Cardiac muscle cell (in vitro differentiated cells and primary cell): Measurements from ENCODE around the gene GLCE. TPM values are rescaled to one million over a fixed set of nuclear protein-coding genes. Genes with fewer than 3 reads are reported as not detected.

Experiments
- DNase-seq, 2 donors: peaks; one replicate each; pipeline versions ENCODE4 v3.0.0 to v3.0.0-alpha.2; 2010 to 2017; ENCODE audit warnings: low read depth in 1 of 2, low spot score in 1 of 2
- H3K27ac ChIP-seq: fragments of 200-600 bp; sonication (generic); 2 replicates; pipeline ENCODE4 v1.5.1; 2016
- H3K27me3 ChIP-seq: fragments of 200-600 bp; sonication (generic); 2 replicates; pipeline ENCODE4 v1.6.0; 2016; ENCODE audit warnings: control low read depth
- H3K36me3 ChIP-seq: fragments of 200-600 bp; sonication (generic); 2 replicates; pipeline ENCODE4 v1.5.1; 2016; ENCODE audit warnings: control low read depth
- H3K4me1 ChIP-seq: fragments of 200-600 bp; sonication (generic); 2 replicates; pipeline ENCODE4 v1.8.1; 2017; ENCODE audit warnings: low read depth, mild to moderate bottlenecking, mixed run types
- H3K4me3 ChIP-seq: fragments of 200-600 bp; sonication (generic); 2 replicates; pipeline ENCODE4 v1.5.1; 2016; ENCODE audit warnings: mild to moderate bottlenecking
- H3K9me3 ChIP-seq: fragments of 200-600 bp; sonication (generic); 2 replicates; pipeline ENCODE4 v1.5.1; 2017; ENCODE audit warnings: low read depth, mild to moderate bottlenecking, control low read depth
- polyA plus RNA-seq: library from polyadenylated mRNA; unstranded; fragments of >200 nt; fragmentation: Nextera tagmentation; extraction: Ambion mirVana; gene quantifications from 2 replicates; pipeline ENCODE4 v1.2.1, GENCODE V29; 2016
- total RNA-seq: library from RNA; depleted of rRNA; stranded (reverse); fragments of >200 nt; gene quantifications from 2 replicates; pipeline ENCODE4 v1.2.3, GENCODE V29; 2016
- TF ChIP-seq, protein P1 (sequence below): IDR thresholded peaks from 2 replicates; pipeline ENCODE4 v1.5.1; 2012; ENCODE audit warnings: low read depth, mild to moderate bottlenecking, low read length

The GLCE gene
- total and polyA plus RNA-seq, 2 experiments from 2014 or later: 6.1 to 9.3 TPM

DNA sequence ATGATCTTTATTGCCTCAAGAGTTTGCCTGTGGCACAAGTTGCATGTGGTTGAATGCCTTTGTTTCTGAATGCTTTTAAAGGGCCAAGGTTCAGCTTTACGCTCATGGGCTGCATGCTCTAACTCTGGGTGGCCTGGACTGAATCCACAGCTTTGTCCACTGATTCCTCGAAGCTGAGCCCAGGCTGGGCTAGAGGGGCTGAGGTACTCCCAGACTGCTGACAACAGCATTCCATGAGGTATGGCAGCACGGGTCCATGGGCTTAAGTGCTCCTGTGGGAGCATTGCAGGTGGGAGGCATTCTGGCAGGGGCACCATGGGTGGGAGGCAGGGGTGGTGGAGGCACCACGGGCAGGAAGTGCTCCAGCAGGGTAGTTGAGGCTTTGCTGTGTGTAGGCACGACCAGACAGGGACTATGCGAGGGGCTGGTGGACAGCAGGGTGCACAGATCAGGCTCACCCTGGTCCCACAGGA lies 61.6 kb downstream of the GLCE start:
- no peaks in the 10 kb centered on the region for H3K4me1 ChIP-seq
- H3K27me3 ChIP-seq: no peaks in the 10 kb centered on the region
- no peaks in the 10 kb centered on the region for H3K9me3 ChIP-seq
- H3K36me3 ChIP-seq: no peaks in the 10 kb centered on the region
- no peak overlapping the region for H3K27ac ChIP-seq
- TF ChIP-seq, protein P1, sequence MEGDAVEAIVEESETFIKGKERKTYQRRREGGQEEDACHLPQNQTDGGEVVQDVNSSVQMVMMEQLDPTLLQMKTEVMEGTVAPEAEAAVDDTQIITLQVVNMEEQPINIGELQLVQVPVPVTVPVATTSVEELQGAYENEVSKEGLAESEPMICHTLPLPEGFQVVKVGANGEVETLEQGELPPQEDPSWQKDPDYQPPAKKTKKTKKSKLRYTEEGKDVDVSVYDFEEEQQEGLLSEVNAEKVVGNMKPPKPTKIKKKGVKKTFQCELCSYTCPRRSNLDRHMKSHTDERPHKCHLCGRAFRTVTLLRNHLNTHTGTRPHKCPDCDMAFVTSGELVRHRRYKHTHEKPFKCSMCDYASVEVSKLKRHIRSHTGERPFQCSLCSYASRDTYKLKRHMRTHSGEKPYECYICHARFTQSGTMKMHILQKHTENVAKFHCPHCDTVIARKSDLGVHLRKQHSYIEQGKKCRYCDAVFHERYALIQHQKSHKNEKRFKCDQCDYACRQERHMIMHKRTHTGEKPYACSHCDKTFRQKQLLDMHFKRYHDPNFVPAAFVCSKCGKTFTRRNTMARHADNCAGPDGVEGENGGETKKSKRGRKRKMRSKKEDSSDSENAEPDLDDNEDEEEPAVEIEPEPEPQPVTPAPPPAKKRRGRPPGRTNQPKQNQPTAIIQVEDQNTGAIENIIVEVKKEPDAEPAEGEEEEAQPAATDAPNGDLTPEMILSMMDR: no peak
- no peak for DNase-seq
- H3K4me3 ChIP-seq: no peak overlapping the region

DNA sequence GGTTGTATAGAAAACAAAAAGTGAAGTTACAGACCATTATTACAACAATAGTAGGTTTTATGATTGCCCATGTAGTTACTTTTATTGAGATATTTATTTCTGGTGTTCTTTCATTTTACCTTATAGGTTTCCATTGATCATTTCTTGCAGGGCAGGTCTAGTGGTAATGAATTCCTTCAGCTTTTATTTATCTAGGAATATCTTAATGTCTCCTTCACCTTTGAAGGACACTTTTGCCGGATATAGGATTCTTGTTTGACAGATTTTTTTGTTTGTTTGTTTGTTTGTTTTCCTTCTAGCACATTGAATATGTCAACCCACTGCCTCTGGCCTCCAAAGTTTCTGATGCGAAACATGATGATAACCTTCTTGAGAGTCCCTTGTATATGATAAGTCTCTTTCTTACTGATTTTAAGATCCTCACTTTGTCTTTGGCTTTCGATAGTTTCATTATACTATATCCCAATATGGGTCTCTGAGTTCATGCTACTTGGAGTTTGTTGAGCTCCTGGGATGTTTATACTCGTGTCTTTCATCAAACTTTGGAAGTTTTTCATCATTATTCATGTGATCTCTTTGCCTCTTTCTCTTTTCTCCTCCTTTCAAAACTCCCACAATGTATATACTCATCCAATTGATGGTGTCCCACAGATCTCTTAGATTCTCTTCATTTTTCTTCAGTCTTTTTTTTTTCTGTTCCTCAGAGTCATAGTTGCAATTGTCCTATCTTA lies 62.8 kb downstream of the GLCE start:
- TF ChIP-seq, protein P1: no peak
- Histone ChIP-seq H3K9me3 (no peaks in the 10 kb centered on the region), H3K4me1 (no peaks in the 10 kb centered on the region), H3K27ac (no peak overlapping the region), H3K4me3 (no peak overlapping the region), H3K36me3 (no peaks in the 10 kb centered on the region), H3K27me3 (no peaks in the 10 kb centered on the region)
- DNase-seq: no peak

DNA sequence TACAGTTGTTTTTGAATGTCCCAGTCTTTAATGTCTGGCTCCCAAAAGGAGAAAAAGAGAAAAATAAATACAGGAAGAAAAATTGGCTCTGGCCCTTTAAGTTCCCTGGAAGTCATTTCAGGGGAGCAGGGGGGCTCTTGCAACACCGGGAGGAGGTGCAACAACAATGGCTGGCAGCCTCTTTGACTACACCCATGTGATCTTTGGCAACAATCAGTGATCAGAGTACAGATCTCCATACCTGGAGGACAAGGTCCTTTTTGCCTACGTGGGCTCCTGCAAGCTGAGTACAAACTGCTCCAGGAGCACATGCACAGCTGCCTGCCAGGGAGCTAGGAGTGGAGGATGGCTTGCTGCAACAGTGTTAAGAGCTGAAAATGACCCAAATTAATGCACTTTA lies 63.9 kb downstream of the GLCE start:
- no peak overlapping the region for H3K27ac ChIP-seq
- peak in 1 of 2 donors; percentile 21 for DNase-seq
- TF ChIP-seq, protein P1: no peak
- no peaks in the 10 kb centered on the region for H3K36me3 ChIP-seq
- no peak overlapping the region for H3K4me3 ChIP-seq
- no peaks in the 10 kb centered on the region for H3K27me3 ChIP-seq
- no peaks in the 10 kb centered on the region for H3K4me1 ChIP-seq
- no peaks in the 10 kb centered on the region for H3K9me3 ChIP-seq

DNA sequence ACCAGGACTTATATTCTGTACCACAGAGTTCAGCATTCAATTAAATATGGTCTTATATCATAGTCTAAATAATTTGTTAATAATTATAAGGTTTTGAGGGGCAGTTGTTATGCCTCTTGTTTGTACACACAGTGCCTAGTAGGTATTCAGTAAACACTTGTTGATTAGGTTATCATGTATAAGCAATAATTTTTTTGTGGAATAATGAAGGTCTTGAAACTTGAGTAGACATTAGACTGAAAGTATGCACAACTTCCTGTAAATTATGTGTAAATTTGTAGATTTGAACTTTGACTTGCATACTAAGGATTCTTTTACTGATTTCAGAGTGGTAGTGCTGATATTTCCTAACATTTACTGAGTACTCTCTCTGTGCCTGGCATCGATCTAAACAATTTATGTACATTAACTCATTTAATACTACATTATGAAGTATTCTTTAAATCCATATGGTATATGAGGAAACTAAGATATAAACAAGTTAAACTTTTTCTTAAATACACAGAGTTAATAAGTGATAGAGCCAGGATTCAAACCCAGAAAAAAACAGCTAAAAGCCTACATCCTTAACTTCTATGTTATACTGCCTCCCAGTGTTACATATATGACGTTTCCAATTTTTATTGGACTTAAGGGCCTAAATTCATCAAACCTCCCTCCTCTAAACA lies 65.1 kb downstream of the GLCE start:
- no peaks in the 10 kb centered on the region for H3K9me3 ChIP-seq
- no peak overlapping the region for H3K4me3 ChIP-seq
- no peaks in the 10 kb centered on the region for H3K36me3 ChIP-seq
- no peaks in the 10 kb centered on the region for H3K27me3 ChIP-seq
- H3K4me1 ChIP-seq: no peaks in the 10 kb centered on the region
- TF ChIP-seq, protein P1: peak; percentile 41
- H3K27ac ChIP-seq: no peak overlapping the region
- peak; percentile 18 to 74 for DNase-seq

DNA sequence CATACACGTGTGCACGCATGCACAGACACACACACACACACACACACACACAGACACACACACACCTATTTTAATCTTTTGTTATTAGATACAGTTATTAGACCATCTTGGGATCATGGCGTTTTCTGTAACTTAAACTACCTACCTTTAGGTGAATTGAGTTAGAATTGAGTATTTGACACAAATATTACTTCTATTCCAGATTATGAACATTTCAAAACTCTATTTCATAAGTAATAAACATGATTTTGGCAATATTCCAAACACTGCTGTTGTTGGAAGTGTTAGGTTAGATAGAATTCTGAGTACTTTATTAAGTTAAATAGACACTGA lies 65.6 kb downstream of the GLCE start:
- H3K4me1 ChIP-seq: no peaks in the 10 kb centered on the region
- no peaks in the 10 kb centered on the region for H3K36me3 ChIP-seq
- H3K4me3 ChIP-seq: no peak overlapping the region
- TF ChIP-seq, protein P1: no peak
- no peaks in the 10 kb centered on the region for H3K9me3 ChIP-seq
- DNase-seq: no peak
- no peaks in the 10 kb centered on the region for H3K27me3 ChIP-seq
- H3K27ac ChIP-seq: no peak overlapping the region
